Hepatocyte (in vitro differentiated cells): ENCODE data around the gene PTGIS. TPM values are rescaled to one million over a fixed set of nuclear protein-coding genes. Genes with fewer than 3 reads are reported as not detected.

ENCODE experiments used
- DNase-seq: peaks from one replicate; pipeline ENCODE4 v3.0.0-alpha.2; 2016; ENCODE audit warnings: low spot score
- H2AFZ ChIP-seq: fragments of 200-600 bp; sonication (generic); 2 replicates; pipeline ENCODE4 v1.6.0; 2016; ENCODE audit warnings: antibody characterized with exemption, mild to moderate bottlenecking
- H3K27ac ChIP-seq: fragments of 200-600 bp; sonication (generic); 2 replicates; pipeline ENCODE4 v1.5.1; 2016; ENCODE audit warnings: mild to moderate bottlenecking
- H3K27me3 ChIP-seq: fragments of 200-600 bp; sonication (generic); 2 replicates; pipeline ENCODE4 v1.6.1; 2016
- H3K36me3 ChIP-seq: fragments of 200-600 bp; sonication (generic); replicated peaks from 2 replicates; pipeline ENCODE4 v1.5.1; 2016; ENCODE audit warnings: low read depth; ENCODE audit not compliant: insufficient read depth
- H3K4me1 ChIP-seq: fragments of 200-600 bp; sonication (generic); 2 replicates; pipeline ENCODE4 v1.5.1; 2016; ENCODE audit warnings: mild to moderate bottlenecking, moderate library complexity; ENCODE audit not compliant: insufficient read depth
- H3K4me2 ChIP-seq: fragments of 200-600 bp; sonication (generic); 2 replicates; pipeline ENCODE4 v1.6.0; 2016
- H3K4me3 ChIP-seq: fragments of 200-600 bp; sonication (generic); 2 replicates; pipeline ENCODE4 v1.5.1; 2016; ENCODE audit warnings: mild to moderate bottlenecking
- H3K79me2 ChIP-seq: fragments of 200-600 bp; sonication (generic); 2 replicates; pipeline ENCODE4 v1.6.0; 2017; ENCODE audit warnings: mild to moderate bottlenecking
- H3K9me2 ChIP-seq: fragments of 200-600 bp; sonication (generic); replicated peaks from 2 replicates; pipeline ENCODE4 v1.6.0; 2017; ENCODE audit warnings: mild to moderate bottlenecking; ENCODE audit not compliant: insufficient read depth
- H3K9me3 ChIP-seq: fragments of 200-600 bp; sonication (generic); 2 replicates; pipeline ENCODE4 v1.5.1; 2016; ENCODE audit warnings: low read depth, mild to moderate bottlenecking
- H4K20me1 ChIP-seq: fragments of 200-600 bp; sonication (generic); 2 replicates; pipeline ENCODE4 v1.6.0; 2016; ENCODE audit warnings: mild to moderate bottlenecking; ENCODE audit not compliant: insufficient read depth, poor library complexity, severe bottlenecking
- CTCF ChIP-seq: fragments of 200-600 bp; sonication (generic); IDR thresholded peaks from 2 replicates; pipeline ENCODE4 v1.5.1; 2016; ENCODE audit warnings: antibody characterized with exemption, mild to moderate bottlenecking; ENCODE audit not compliant: poor library complexity
- EZH2 ChIP-seq: fragments of 200-600 bp; sonication (generic); IDR thresholded peaks from 2 replicates; pipeline ENCODE4 v1.6.1; 2016; ENCODE audit warnings: antibody characterized with exemption, mild to moderate bottlenecking, borderline replicate concordance
- EZH2phosphoT487 ChIP-seq: fragments of 200-600 bp; sonication (generic); IDR thresholded peaks from one replicate; pipeline ENCODE4 v1.6.1; 2018; ENCODE audit warnings: antibody characterized with exemption, mild to moderate bottlenecking, low read depth, moderate library complexity; ENCODE audit not compliant: unreplicated experiment, severe bottlenecking
- WGBS: methylation state at CpG from one replicate; pipeline ENCODE4 v1.1.6; 2016; ENCODE audit warnings: low lambda C conversion rate; ENCODE audit errors: missing lambda C conversion rate; 5-methylcytosine and 5-hydroxymethylcytosine counted together
- polyA plus RNA-seq: library from polyadenylated mRNA; unstranded; fragments of >200 nt; fragmentation: Nextera tagmentation; extraction: Ambion mirVana; gene quantifications from 2 replicates; pipeline ENCODE4 v1.2.1, GENCODE V29; 2016
- total RNA-seq: library from RNA; depleted of rRNA; stranded (reverse); fragments of >200 nt; gene quantifications from 2 replicates; pipeline ENCODE4 v1.2.3, GENCODE V29; 2014

PTGIS gene
- total and polyA plus RNA-seq, 2 experiments from 2014 or later, result 25.4 to 26.1 TPM

- WGBS, result 5% methylated on average over 32 of the region's 61 CpGs
Measured at GRCh38 chr20:49484180-49485140, 83.5 kb downstream of the PTGIS start.

GRCh38 chr20:49483696-49484123 is 84.2 kb downstream of the PTGIS start:
- no peak overlapping the region for H2AFZ ChIP-seq
- H3K27ac ChIP-seq, result no peak overlapping the region
- H3K4me3 ChIP-seq, result no peak overlapping the region

More at GRCh38 chr20:49484180-49485140, 83.5 kb downstream of the PTGIS start:
- no peak overlapping the region for H2AFZ ChIP-seq
- no peaks in the 10 kb centered on the region for H4K20me1 ChIP-seq
- TF ChIP-seq EZH2 (no peak), CTCF (peak; percentile 87), EZH2phosphoT487 (no peak)
- peaks cover 53% of the 10 kb centered on the region for H3K27me3 ChIP-seq
- H3K27ac ChIP-seq, result no peak overlapping the region
- H3K9me3 ChIP-seq, result no peaks in the 10 kb centered on the region
- H3K4me2 ChIP-seq, result peak overlapping the region; percentile 88
- H3K79me2 ChIP-seq, result no peaks in the 10 kb centered on the region
- H3K9me2 ChIP-seq, result no peaks in the 10 kb centered on the region
- DNase-seq, result peak; percentile 92
- no peaks in the 10 kb centered on the region for H3K36me3 ChIP-seq
- peaks cover 9% of the 10 kb centered on the region for H3K4me1 ChIP-seq
- H3K4me3 ChIP-seq, result peak overlapping the region; percentile 5

GRCh38 chr20:49483018-49483695 is 84.8 kb downstream of the PTGIS start:
- TF ChIP-seq CTCF, result no peak
- TF ChIP-seq EZH2, result peak; percentile 66
- Histone ChIP-seq H3K4me2 (peak overlapping the region; percentile 88), H3K36me3 (no peaks in the 10 kb centered on the region), H3K4me3 (no peak overlapping the region), H2AFZ (no peak overlapping the region), H3K27ac (no peak overlapping the region), H3K27me3 (peaks cover 44% of the 10 kb centered on the region), H3K9me3 (no peaks in the 10 kb centered on the region), H3K4me1 (peaks cover 9% of the 10 kb centered on the region), H3K79me2 (no peaks in the 10 kb centered on the region), H4K20me1 (no peaks in the 10 kb centered on the region), H3K9me2 (no peaks in the 10 kb centered on the region)
- DNase-seq, result peak; percentile 13
- WGBS, result 4% methylated on average over 11 of the region's 27 CpGs

More at GRCh38 chr20:49483696-49484123, 84.2 kb downstream of the PTGIS start:
- peak; percentile 13 for DNase-seq
- no peak for TF ChIP-seq EZH2
- no peak for TF ChIP-seq EZH2phosphoT487
- no peak for TF ChIP-seq CTCF
- under 1% methylated on average over 19 of the region's 44 CpGs for WGBS
- Histone ChIP-seq H3K36me3 (no peaks in the 10 kb centered on the region), H3K4me1 (peaks cover 9% of the 10 kb centered on the region), H3K9me2 (no peaks in the 10 kb centered on the region), H3K4me2 (peak overlapping the region; percentile 88), H3K27me3 (peaks cover 49% of the 10 kb centered on the region), H3K79me2 (no peaks in the 10 kb centered on the region), H3K9me3 (no peaks in the 10 kb centered on the region), H4K20me1 (no peaks in the 10 kb centered on the region)
